Bone marrow (tissue), 2 donors: Measurements from ENCODE around the gene RAG2.

Experiments used
- DNase-seq, 2 donors: peaks; one replicate each; lab custom pipeline; 2025; lab: John Stamatoyannopoulos, UW

The RAG2 gene

GRCh38 chr11:36598051-36598450 is at the start of gene RAG2:
Gene RAG2, minus strand, starts transcription at chr11:36598236. Its CDS starts 4,068 bp downstream, at chr11:36594168.
- no peak for DNase-seq

GRCh38 chr11:36638556-36638955 is 40.5 kb upstream of the RAG2 start:
- DNase-seq: no peak

GRCh38 chr11:36635066-36635862 is 37.2 kb upstream of the RAG2 start:
- no peak for DNase-seq

GRCh38 chr11:36631774-36632173 is 33.7 kb upstream of the RAG2 start:
- DNase-seq: no peak

GRCh38 chr11:36628765-36629244 is 30.8 kb upstream of the RAG2 start:
- DNase-seq: no peak

- DNase-seq: no peak
These were observed 30.1 kb upstream of the RAG2 start for GRCh38 chr11:36628141-36628540.

GRCh38 chr11:36627471-36627870 is 29.4 kb upstream of the RAG2 start:
- no peak for DNase-seq

GRCh38 chr11:36627006-36627405 is 29.0 kb upstream of the RAG2 start:
- no peak for DNase-seq

GRCh38 chr11:36623494-36623893 is 25.5 kb upstream of the RAG2 start:
- no peak for DNase-seq

GRCh38 chr11:36622431-36623136 is 24.5 kb upstream of the RAG2 start:
- DNase-seq: peak in 1 of 2 donors; percentile 34

- no peak for DNase-seq
These were observed 22.2 kb upstream of the RAG2 start for GRCh38 chr11:36620246-36620645.

- no peak for DNase-seq
These were observed 21.5 kb upstream of the RAG2 start for GRCh38 chr11:36619502-36619901.

- peak in 1 of 2 donors; percentile 44 for DNase-seq
These were observed 20.5 kb upstream of the RAG2 start for GRCh38 chr11:36618363-36619047.

- DNase-seq: no peak
These were observed 19.7 kb upstream of the RAG2 start for GRCh38 chr11:36617543-36618362.

- DNase-seq: no peak
These were observed 17.8 kb upstream of the RAG2 start for GRCh38 chr11:36615826-36616225.

- DNase-seq: no peak
These were observed 11.3 kb upstream of the RAG2 start for GRCh38 chr11:36609383-36609782.

GRCh38 chr11:36608491-36609199 is 10.6 kb upstream of the RAG2 start:
- no peak for DNase-seq

GRCh38 chr11:36605221-36606216 is 7.5 kb upstream of the RAG2 start:
- no peak for DNase-seq

- no peak for DNase-seq
These were observed 4.1 kb upstream of the RAG2 start for GRCh38 chr11:36602135-36602534.

GRCh38 chr11:36601155-36601554 is 3.1 kb upstream of the RAG2 start:
- DNase-seq: peak in 1 of 2 donors; percentile 84
